ENCODE data around the gene PLCH1. TPM values are rescaled to one million over a fixed set of nuclear protein-coding genes. Genes with fewer than 3 reads are reported as not detected.

Gene PLCH1
- total and polyA plus RNA-seq, 2 donors (not counting 1 experiment from before 2014, with no cell fraction given): 0.27 TPM; not detected in 1

GRCh38 chr3:155760653-155761052 is 15.8 kb upstream of the PLCH1 start:
- Mint-ChIP-seq H3K9me3 (ENCODE audit: insufficient read depth) (no peaks in the 10 kb centered on the region), H3K4me3 (no peak overlapping the region), H3K27ac (no peak overlapping the region), H3K4me1 (no peaks in the 10 kb centered on the region), H3K27me3 (no peaks in the 10 kb centered on the region)
- Histone ChIP-seq H3K9ac (ENCODE audit: low read length) (no peak overlapping the region), H3K27me3 (replicated peaks in 1 of 4; ENCODE audit: control extremely low read depth in 1 of 4, control insufficient read depth in 3 of 4, insufficient read depth in 4 of 4, low read length in 3 of 4) (no peaks in the 10 kb centered on the region), H3K27ac (ENCODE audit: low read length in 2 of 2) (no peak overlapping the region), H3K4me1 (ENCODE audit: control insufficient read depth in 2 of 2, insufficient read depth in 2 of 2, low read length in 2 of 2) (no peaks in the 10 kb centered on the region), H2AFZ (ENCODE audit: insufficient read depth, low read depth, low read length, poor library complexity, severe bottlenecking) (no peak overlapping the region), H3K9me3 (ENCODE audit: control extremely low read depth in 1 of 3, control insufficient read depth in 2 of 3, insufficient read depth in 1 of 3, low read length in 2 of 3) (no peaks in the 10 kb centered on the region), H3K79me2 (ENCODE audit: control insufficient read depth, insufficient read depth, low read length) (no peaks in the 10 kb centered on the region), H3K4me3 (ENCODE audit: control extremely low read depth in 1 of 5, extremely low read depth in 1 of 5, insufficient read depth in 1 of 5, low read depth in 2 of 5, low read length in 4 of 5) (no peak overlapping the region), H3K36me3 (replicated peaks in 1 of 2; ENCODE audit: control extremely low read depth in 1 of 2, control insufficient read depth in 1 of 2, extremely low read depth in 1 of 2, insufficient read depth in 2 of 2, low read length in 1 of 2) (no peaks in the 10 kb centered on the region), H3K4me2 (replicated peaks; ENCODE audit: low read depth, low read length, poor library complexity, severe bottlenecking) (no peak overlapping the region), H4K20me1 (ENCODE audit: control insufficient read depth, insufficient read depth, low read length, poor library complexity, severe bottlenecking) (no peaks in the 10 kb centered on the region)
- TF ChIP-seq EZH2 (IDR thresholded peaks at IDR 0.05; ENCODE audit: borderline replicate concordance, insufficient read depth, low read depth, low read length, poor library complexity, severe bottlenecking): no peak
- no peak for TF ChIP-seq CTCF (IDR thresholded peaks at IDR 0.05)
- DNase-seq: no peak
- WGBS (ENCODE audit: insufficient coverage): no CpG with 5 or more reads among the region's 4 CpGs
- ATAC-seq (ENCODE audit: low read depth): no peak
- ChIA-PET CTCF (no interaction called here), POLR2A (no interaction called here)
- intact Hi-C loops (cut with micrococcal nuclease): no loop called here

- Histone ChIP-seq H4K20me1 (ENCODE audit: control insufficient read depth, insufficient read depth, low read length, poor library complexity, severe bottlenecking) (no peaks in the 10 kb centered on the region), H3K36me3 (replicated peaks in 1 of 2; ENCODE audit: control extremely low read depth in 1 of 2, control insufficient read depth in 1 of 2, extremely low read depth in 1 of 2, insufficient read depth in 2 of 2, low read length in 1 of 2) (no peaks in the 10 kb centered on the region), H3K27ac (ENCODE audit: low read length in 2 of 2) (no peak overlapping the region), H3K27me3 (replicated peaks in 1 of 4; ENCODE audit: control extremely low read depth in 1 of 4, control insufficient read depth in 3 of 4, insufficient read depth in 4 of 4, low read length in 3 of 4) (no peaks in the 10 kb centered on the region), H3K79me2 (ENCODE audit: control insufficient read depth, insufficient read depth, low read length) (no peaks in the 10 kb centered on the region), H3K4me3 (ENCODE audit: control extremely low read depth in 1 of 5, extremely low read depth in 1 of 5, insufficient read depth in 1 of 5, low read depth in 2 of 5, low read length in 4 of 5) (no peak overlapping the region), H2AFZ (ENCODE audit: insufficient read depth, low read depth, low read length, poor library complexity, severe bottlenecking) (no peak overlapping the region), H3K9me3 (ENCODE audit: control extremely low read depth in 1 of 3, control insufficient read depth in 2 of 3, insufficient read depth in 1 of 3, low read length in 2 of 3) (no peaks in the 10 kb centered on the region), H3K4me1 (ENCODE audit: control insufficient read depth in 2 of 2, insufficient read depth in 2 of 2, low read length in 2 of 2) (no peaks in the 10 kb centered on the region), H3K9ac (ENCODE audit: low read length) (no peak overlapping the region), H3K4me2 (replicated peaks; ENCODE audit: low read depth, low read length, poor library complexity, severe bottlenecking) (no peak overlapping the region)
- ChIA-PET POLR2A (no interaction called here), CTCF (no interaction called here)
- intact Hi-C loops (cut with micrococcal nuclease): no loop called here
- Mint-ChIP-seq H3K27me3 (no peaks in the 10 kb centered on the region), H3K4me1 (no peaks in the 10 kb centered on the region), H3K9me3 (ENCODE audit: insufficient read depth) (no peaks in the 10 kb centered on the region), H3K4me3 (no peak overlapping the region), H3K27ac (no peak overlapping the region)
- DNase-seq: no peak
- TF ChIP-seq CTCF (IDR thresholded peaks at IDR 0.05): no peak
- no peak for ATAC-seq (ENCODE audit: low read depth)
- WGBS (ENCODE audit: insufficient coverage): 100% methylated on average over 2 of the region's 7 CpGs
Observed at GRCh38 chr3:155757577-155757976, 12.7 kb upstream of the PLCH1 start.

Measured in B cell (primary cell).